Calu3 (cell line): ENCODE measurements around the gene A3GALT2. TPM values are rescaled to one million over a fixed set of nuclear protein-coding genes. Genes with fewer than 3 reads are reported as not detected.

Experiments
- BruUV-seq: library from RNA; stranded (reverse); fragments of 400-500 nt; replicated peaks from 2 replicates; lab custom pipeline; 2021; lab: Mats Ljungman, UMichigan
- CTCF ChIA-PET: fragments of 300-600 bp; sonication (Branson Sonifier 250); formaldehyde crosslinking; loops from one replicate; lab custom pipeline; 2022; ENCODE audit warnings: antibody characterized with exemption; lab: Charles Lee
- DNase-seq: peaks from one replicate; pipeline ENCODE4 v3.0.0; 2022
- H3K27ac Mint-ChIP-seq: one replicate; pipeline ENCODE4 v1.8.0; 2022; ENCODE audit warnings: mixed read lengths; ENCODE audit not compliant: unreplicated experiment
- H3K27me3 Mint-ChIP-seq: one replicate; pipeline ENCODE4 v1.8.0; 2022; ENCODE audit warnings: mixed read lengths; ENCODE audit not compliant: unreplicated experiment
- H3K36me3 Mint-ChIP-seq: one replicate; pipeline ENCODE4 v1.8.0; 2022; ENCODE audit warnings: mild to moderate bottlenecking, moderate library complexity, mixed read lengths; ENCODE audit not compliant: insufficient read depth, unreplicated experiment
- H3K4me1 Mint-ChIP-seq: one replicate; pipeline ENCODE4 v1.8.0; 2022; ENCODE audit warnings: mild to moderate bottlenecking, low read depth, mixed read lengths; ENCODE audit not compliant: unreplicated experiment
- H3K4me3 Mint-ChIP-seq: one replicate; pipeline ENCODE4 v1.8.0; 2022; ENCODE audit warnings: mild to moderate bottlenecking, low read depth, moderate library complexity, mixed read lengths; ENCODE audit not compliant: unreplicated experiment
- H3K9me3 Mint-ChIP-seq: one replicate; pipeline ENCODE4 v1.8.0; 2022; ENCODE audit warnings: low read depth, mixed read lengths; ENCODE audit not compliant: unreplicated experiment
- intact Hi-C: fragments of 100-400 bp; cut with micrococcal nuclease; formaldehyde crosslinking; loops from one replicate; pipeline ENCODE4 v1.10.0; 2022; ENCODE audit not compliant: unreplicated experiment
- total RNA-seq: library from RNA; stranded (reverse); gene quantifications from 2 replicates; pipeline ENCODE4 v1.2.3, GENCODE V29; 2022
- TF ChIP-seq, protein P1 (sequence below): fragments of 200-600 bp; IDR thresholded peaks from one replicate; pipeline ENCODE4 v1.8.0; 2022; ENCODE audit warnings: antibody characterized with exemption; ENCODE audit not compliant: unreplicated experiment

A3GALT2 gene
- total RNA-seq, 1 experiment from 2014 or later, result not detected

DNA sequence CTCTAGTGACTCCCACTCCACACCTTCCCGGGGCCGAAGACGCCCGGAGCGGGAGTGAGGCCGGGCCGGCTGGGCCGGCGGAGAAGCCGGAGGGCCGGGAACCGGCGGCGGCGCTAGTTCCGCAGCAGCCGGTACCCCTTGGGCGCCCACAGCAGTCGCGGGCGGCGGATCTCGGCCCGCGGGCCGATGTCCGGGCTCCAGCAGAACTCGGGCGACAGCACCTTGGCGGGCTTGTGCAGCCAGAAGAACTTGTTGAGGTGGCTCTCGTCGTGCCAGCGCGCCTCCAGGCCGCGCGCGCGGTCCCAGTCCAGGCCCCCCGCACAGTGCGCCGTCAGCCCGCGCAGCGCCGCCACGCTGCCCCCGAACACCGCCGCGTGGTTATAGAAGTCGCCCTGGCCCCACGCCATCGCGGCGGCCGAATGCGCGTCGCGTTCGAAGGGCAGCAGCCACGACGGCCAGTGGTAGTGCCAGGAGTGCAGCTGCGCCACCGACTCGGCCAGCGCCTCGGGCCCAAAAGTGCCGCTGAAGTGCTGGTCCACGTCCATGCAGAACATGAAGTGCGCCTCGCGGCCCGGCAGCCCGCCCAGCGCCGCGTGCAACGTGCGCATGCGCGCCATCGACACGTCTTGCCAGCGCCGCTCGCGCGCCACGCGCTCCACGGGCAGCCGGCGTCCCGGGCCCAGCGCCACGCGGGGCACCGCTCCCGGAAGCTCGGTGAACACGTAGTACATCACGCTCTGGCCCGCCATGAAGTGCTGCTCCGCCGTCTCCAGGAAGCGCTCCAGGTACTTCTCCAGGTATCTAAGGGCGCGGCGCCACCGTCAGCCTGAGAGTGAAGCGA lies 14.0 kb downstream of the A3GALT2 start:
- Mint-ChIP-seq H3K4me1 (no peaks in the 10 kb centered on the region), H3K27me3 (no peaks in the 10 kb centered on the region), H3K9me3 (no peaks in the 10 kb centered on the region), H3K4me3 (no peak overlapping the region), H3K27ac (no peak overlapping the region), H3K36me3 (no peaks in the 10 kb centered on the region)
- TF ChIP-seq, protein P1, sequence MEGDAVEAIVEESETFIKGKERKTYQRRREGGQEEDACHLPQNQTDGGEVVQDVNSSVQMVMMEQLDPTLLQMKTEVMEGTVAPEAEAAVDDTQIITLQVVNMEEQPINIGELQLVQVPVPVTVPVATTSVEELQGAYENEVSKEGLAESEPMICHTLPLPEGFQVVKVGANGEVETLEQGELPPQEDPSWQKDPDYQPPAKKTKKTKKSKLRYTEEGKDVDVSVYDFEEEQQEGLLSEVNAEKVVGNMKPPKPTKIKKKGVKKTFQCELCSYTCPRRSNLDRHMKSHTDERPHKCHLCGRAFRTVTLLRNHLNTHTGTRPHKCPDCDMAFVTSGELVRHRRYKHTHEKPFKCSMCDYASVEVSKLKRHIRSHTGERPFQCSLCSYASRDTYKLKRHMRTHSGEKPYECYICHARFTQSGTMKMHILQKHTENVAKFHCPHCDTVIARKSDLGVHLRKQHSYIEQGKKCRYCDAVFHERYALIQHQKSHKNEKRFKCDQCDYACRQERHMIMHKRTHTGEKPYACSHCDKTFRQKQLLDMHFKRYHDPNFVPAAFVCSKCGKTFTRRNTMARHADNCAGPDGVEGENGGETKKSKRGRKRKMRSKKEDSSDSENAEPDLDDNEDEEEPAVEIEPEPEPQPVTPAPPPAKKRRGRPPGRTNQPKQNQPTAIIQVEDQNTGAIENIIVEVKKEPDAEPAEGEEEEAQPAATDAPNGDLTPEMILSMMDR, result no peak
- CTCF ChIA-PET, result no interaction called here
- intact Hi-C loops, result no loop called here
- no TSS peak for BruUV-seq
- no peak for DNase-seq

- Mint-ChIP-seq H3K27me3 (no peaks in the 10 kb centered on the region), H3K27ac (no peak overlapping the region), H3K4me3 (no peak overlapping the region), H3K36me3 (no peaks in the 10 kb centered on the region), H3K4me1 (no peaks in the 10 kb centered on the region), H3K9me3 (no peaks in the 10 kb centered on the region)
- DNase-seq, result no peak
- TF ChIP-seq, protein P1, result no peak
- BruUV-seq, result no TSS peak
- CTCF ChIA-PET, result no interaction called here
- intact Hi-C loops, result no loop called here
Measured at GRCh38 chr1:33305816-33306652, 14.9 kb downstream of the A3GALT2 start.

DNA sequence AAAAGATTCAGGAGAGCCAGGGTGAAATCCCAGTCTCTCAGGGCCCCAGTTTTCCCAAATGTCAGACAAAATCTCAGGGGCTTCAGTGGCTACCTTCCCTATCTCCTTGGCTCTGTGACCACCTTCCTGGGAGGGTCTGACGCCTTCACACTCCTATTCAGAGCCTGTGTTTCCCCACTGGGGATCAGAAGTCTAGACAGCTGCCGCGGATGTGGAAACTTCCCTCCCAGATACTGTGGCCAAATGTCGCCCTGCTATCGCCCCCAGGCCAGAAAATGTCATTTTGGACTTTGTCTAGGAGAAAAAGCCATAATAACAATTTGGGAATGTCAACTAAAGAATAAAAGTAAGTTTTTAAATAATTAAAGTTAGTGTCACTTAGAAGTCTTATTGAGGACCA lies 15.9 kb downstream of the A3GALT2 start:
- Mint-ChIP-seq H3K4me1 (no peaks in the 10 kb centered on the region), H3K27me3 (no peaks in the 10 kb centered on the region), H3K36me3 (no peaks in the 10 kb centered on the region), H3K4me3 (no peak overlapping the region), H3K9me3 (no peaks in the 10 kb centered on the region), H3K27ac (no peak overlapping the region)
- CTCF ChIA-PET, result interaction anchor here (1.1 kb wide), 1 partner anchor 9 kb away, joined by 4 read pairs; no protein-coding TSS in a partner anchor
- DNase-seq, result no peak
- intact Hi-C loops, result no loop called here
- TF ChIP-seq, protein P1, result no peak
- no TSS peak for BruUV-seq

- no peak overlapping the region for H3K4me3 Mint-ChIP-seq
- TF ChIP-seq, protein P1, result no peak
- no peak overlapping the region for H3K27ac Mint-ChIP-seq
- no peak for DNase-seq
- CTCF ChIA-PET, result no interaction called here
- H3K27me3 Mint-ChIP-seq, result no peaks in the 10 kb centered on the region
- intact Hi-C loops, result no loop called here
- no TSS peak for BruUV-seq
- no peaks in the 10 kb centered on the region for H3K9me3 Mint-ChIP-seq
- no peaks in the 10 kb centered on the region for H3K36me3 Mint-ChIP-seq
- no peaks in the 10 kb centered on the region for H3K4me1 Mint-ChIP-seq
Measured at GRCh38 chr1:33302325-33302724, 18.6 kb downstream of the A3GALT2 start.
